Measurements from ENCODE around the gene TXK.

TXK gene

GRCh38 chr4:48133669-48134068 lies 381 bp downstream of the TXK start:
- DNase-seq, result peak; percentile 51

- DNase-seq, result no peak
Observed at GRCh38 chr4:48131736-48132135, 2.3 kb downstream of the TXK start.

DNA sequence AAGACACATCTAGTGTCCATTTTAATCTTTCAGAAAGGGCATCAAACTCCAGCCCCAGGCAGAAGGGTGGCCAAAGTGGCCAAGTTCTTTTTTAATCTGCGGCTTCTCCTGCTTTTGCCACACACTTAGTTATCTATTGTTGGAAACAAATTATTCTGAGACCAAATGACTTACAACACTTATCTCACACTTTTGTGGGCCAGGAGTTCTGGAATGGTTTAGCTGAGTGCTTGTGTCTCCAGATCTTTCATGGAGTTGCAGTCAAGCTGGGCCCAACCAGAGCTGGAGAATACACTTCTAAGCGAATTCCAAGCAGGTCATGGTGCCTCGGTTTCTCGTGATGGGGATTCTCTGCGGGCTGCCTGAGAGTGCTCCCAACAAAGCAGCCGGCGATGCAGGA lies 4.0 kb downstream of the TXK start:
- DNase-seq, result no peak

GRCh38 chr4:48129307-48130014 lies 4.6 kb downstream of the TXK start:
- no peak for DNase-seq

DNA sequence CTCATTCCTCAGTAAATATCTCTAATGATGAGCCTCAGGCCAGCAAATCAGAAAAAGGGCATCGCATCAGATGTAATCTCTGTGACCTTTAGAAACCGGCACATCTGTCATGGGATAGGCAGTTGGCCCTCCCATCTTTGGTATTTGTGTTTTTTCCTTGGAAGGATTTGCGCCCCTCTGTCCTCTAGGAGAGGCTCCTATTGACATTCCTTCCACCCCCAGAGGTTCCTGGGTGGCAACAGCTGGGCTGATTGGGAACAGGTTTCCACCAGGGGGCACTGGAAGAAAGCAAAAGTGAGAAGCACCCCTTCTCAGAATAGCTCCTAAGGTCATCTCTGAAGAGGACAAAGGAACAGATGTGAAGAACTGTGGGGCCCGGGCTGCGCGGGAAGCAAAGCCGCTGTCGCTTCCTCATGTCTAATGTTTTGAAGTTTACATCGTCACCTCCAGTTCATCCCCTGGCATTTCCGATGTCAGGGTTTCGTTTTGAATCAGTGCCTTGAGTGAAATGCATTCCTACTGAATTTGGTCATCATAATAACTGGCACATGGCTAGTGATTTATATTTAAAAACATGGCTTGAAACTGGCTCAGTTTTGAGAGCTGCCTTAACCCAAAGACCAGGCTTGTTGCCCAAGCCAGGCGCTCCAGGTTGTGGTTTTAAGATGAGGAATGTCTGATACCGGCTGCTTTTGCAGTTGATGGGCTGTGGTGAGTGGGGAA lies 6.2 kb downstream of the TXK start:
- peak; percentile 96 for DNase-seq

DNA sequence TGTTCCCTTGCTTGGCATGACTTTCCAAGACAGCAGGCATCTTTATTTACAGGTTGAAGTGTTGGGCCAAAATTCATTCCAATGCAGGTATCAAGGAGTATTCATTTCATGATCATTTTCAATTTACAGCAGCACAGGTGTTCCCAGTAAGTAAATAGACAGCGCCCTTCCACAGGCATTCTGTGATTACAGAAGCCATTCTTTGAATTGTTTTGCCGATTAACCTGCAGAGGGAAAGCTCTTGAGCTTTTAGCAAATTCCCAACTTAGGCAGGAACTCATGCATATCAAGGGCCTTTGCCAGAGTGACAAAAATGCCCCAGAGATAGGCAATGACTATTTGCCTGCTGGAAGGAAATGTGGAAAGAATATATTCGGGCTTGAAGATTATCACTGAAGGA lies 6.8 kb downstream of the TXK start:
- DNase-seq, result no peak

GRCh38 chr4:48126621-48127020 lies 7.4 kb downstream of the TXK start:
- no peak for DNase-seq

DNA sequence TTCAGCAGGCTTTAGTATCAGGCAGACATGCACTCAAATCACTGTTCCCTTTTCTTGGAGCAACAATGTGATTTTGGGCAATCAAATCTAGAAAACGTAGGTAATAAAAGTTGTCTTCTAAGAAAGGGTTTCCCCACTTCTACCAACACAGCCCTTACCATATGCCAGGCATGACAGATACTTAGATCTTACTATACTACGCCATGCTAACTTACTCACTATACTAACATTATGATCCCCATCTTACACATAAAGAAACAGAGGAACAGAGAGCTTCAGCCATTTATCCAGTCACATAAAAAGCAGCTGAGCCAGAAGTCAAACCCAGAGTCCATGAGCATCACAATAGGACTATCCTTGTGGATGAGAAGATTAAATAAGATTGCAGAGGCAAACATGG lies 9.2 kb downstream of the TXK start:
- no peak for DNase-seq

GRCh38 chr4:48122756-48123155 lies 11.3 kb downstream of the TXK start:
- no peak for DNase-seq

GRCh38 chr4:48121180-48121579 lies 12.9 kb downstream of the TXK start:
- no peak for DNase-seq

- no peak for DNase-seq
Observed at GRCh38 chr4:48120132-48120531, 13.9 kb downstream of the TXK start.

- no peak for DNase-seq
Observed at GRCh38 chr4:48119646-48120045, 14.4 kb downstream of the TXK start.

DNA sequence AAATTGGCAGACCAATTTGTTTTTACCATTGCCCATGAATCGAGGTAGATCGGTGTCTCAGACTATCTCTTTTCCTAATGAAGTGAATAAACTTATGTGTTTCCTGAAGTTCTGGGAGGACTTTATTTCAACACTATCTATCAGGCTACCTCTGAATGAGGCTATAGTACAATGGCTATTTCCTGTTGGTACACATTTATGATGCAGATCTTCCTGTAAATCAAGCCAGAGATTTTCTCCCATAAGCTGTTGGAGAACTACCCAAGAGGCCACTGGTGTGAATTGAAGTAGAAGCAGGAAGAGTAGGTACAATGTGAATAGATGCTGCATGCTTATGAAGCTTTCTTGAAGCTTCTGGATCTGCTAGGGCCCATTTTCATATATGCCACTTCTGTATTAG lies 16.0 kb downstream of the TXK start:
- no peak for DNase-seq

GRCh38 chr4:48116582-48116981 lies 17.5 kb downstream of the TXK start:
- no peak for DNase-seq

- DNase-seq, result no peak
Observed at GRCh38 chr4:48114412-48114811, 19.6 kb downstream of the TXK start.

- peak; percentile 49 for DNase-seq
Observed at GRCh38 chr4:48112017-48112667, 21.9 kb downstream of the TXK start.

- peak; percentile 58 for DNase-seq
Observed at GRCh38 chr4:48110452-48110978, 23.5 kb downstream of the TXK start.

DNA sequence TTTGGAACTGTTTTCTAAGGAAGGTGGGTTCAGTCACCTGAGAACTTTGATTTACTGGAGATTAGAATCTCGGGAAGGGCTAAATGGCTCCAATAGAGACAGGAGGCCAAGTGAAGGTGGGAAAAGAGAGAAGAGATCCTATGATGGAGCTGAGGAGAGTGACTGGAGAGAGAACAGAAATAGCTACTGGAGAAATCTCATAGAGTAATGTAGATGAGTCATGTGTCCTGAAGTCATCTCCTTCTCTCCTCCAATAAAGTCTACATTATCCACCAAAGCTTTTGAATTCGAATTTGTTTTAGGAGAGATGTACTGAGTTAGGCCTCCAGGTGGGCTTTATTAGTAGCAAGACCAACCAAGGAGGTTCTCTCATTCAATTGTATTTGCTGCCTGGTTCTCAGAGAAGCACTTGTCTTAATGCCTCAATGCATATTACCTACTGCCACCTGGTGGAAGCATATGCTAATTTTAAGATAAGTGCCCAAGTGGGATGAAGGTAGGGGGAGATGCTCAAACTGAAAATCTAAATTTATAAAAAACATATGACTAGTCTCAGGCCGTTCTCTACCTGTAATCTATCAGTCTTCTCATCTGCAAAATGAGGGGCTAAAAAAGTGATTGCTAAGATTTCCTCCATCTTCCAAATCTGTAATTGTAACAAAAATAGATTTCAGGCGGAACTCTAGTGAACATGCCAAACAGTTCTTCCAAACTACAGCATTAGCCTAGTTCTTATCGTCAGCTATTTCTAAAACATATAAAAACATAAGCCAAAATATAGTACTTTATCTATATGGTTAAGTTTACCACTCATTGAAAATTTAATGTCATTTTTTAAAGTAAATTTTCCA lies 24.4 kb downstream of the TXK start:
- DNase-seq, result peak; percentile 43

- no peak for DNase-seq
Observed at GRCh38 chr4:48108309-48109073, 25.6 kb downstream of the TXK start.

- no peak for DNase-seq
Observed at GRCh38 chr4:48105230-48105629, 28.8 kb downstream of the TXK start.

DNA sequence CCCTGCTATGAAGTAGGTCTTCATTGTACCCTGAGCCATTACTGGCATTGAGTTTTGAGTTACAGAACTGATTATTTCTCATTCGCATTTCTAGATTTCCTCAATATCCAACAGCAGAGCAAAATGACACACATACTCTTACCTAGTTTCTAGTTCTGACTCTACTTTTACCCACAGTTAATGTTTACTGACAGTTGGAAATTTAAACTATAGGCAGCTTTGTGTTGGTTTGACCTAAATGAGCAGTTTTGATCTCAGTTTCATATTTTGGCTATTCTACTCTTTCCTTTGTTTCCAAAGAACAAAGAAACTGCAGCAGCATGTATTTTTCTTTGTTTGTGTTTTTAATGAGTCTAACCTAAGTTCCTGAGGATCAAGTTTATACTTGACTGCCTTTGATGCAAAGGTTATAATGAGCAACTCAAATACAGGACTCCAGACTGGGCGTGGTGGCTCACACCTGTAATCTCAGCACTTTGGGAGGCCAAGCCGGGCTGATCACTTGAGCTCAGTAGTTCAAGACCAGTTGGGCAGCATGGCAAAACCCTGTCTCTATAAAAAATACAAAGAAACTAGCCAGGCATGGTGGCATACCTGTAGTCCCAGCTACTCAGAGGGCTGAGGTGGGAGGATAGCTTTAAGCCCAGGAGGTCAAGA lies 30.4 kb downstream of the TXK start:
- DNase-seq, result no peak

All from fibroblast of skin of scalp (primary cell).